GM18868 (cell line): Measurements from ENCODE around the gene SLITRK5.
A peak's percentile ranks its signal among the peaks of the same experiment; 100 is the strongest.

ENCODE experiments used
- ATAC-seq: cut with Tn5 transposase; IDR thresholded peaks from one replicate; pipeline ENCODE4 v1.9.1; 2021; ENCODE audit warnings: mild to moderate bottlenecking, moderate library complexity; ENCODE audit not compliant: unreplicated experiment

The SLITRK5 gene, protein sequence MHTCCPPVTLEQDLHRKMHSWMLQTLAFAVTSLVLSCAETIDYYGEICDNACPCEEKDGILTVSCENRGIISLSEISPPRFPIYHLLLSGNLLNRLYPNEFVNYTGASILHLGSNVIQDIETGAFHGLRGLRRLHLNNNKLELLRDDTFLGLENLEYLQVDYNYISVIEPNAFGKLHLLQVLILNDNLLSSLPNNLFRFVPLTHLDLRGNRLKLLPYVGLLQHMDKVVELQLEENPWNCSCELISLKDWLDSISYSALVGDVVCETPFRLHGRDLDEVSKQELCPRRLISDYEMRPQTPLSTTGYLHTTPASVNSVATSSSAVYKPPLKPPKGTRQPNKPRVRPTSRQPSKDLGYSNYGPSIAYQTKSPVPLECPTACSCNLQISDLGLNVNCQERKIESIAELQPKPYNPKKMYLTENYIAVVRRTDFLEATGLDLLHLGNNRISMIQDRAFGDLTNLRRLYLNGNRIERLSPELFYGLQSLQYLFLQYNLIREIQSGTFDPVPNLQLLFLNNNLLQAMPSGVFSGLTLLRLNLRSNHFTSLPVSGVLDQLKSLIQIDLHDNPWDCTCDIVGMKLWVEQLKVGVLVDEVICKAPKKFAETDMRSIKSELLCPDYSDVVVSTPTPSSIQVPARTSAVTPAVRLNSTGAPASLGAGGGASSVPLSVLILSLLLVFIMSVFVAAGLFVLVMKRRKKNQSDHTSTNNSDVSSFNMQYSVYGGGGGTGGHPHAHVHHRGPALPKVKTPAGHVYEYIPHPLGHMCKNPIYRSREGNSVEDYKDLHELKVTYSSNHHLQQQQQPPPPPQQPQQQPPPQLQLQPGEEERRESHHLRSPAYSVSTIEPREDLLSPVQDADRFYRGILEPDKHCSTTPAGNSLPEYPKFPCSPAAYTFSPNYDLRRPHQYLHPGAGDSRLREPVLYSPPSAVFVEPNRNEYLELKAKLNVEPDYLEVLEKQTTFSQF

DNA sequence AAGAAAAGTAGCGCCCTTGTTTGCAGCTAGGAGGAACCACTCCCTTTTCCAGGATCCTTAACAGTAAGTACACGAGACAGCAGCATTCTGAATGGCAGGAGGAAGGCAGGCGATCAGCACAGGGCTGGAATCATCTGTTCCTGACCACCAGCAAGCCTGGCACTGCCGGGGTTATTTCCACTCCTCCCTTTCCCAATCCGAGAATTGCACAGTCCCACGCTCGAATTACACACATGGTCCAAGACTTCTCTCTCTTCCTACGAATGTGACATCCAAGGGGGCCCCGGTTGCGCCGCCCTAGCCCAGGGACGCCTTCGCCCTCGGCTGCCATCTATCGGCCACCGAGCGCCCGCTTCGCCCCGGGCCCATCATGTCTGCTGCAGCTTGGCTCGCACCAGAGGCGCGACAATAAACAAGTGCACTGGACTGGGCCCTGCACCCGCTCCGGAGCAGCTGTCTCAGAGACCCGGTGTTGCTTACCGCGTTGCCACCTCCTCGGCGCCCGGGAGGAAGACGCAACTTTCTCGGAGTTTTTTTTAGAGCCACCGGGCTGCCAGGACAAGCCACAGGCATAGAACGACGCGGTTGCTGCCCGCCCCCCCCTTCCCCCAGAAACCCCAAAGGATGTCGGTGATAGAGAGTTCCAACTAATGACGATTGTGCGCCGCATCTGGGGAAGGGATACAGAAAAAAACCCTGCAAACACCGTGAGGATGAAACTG, at the start of gene SLITRK5:
TSS of gene SLITRK5 (plus strand) at position 341 of the 722 bp plus-strand sequence. CDS start 4,018 bp downstream, outside the sequence.
- ATAC-seq = peak; percentile 97

DNA sequence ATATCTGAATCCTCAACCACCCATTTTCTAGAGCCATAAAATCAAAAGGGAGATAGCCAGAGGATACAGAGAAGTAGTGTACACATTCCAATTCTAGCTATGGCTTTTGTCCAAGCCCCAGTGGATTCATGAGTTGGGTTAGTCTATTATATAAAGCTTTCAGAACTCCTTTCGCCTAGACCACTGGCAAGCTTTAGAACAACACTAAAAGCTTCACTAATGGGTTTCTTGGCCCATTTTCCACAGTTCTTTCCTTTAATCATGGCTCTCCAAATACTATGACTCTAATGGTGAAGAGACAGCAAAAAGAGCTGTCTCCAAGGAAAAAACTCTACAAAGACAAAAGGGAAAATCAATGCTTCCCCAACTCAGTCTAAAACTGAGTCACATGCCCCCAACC, 48.2 kb upstream of the SLITRK5 start:
- ATAC-seq = no peak

DNA sequence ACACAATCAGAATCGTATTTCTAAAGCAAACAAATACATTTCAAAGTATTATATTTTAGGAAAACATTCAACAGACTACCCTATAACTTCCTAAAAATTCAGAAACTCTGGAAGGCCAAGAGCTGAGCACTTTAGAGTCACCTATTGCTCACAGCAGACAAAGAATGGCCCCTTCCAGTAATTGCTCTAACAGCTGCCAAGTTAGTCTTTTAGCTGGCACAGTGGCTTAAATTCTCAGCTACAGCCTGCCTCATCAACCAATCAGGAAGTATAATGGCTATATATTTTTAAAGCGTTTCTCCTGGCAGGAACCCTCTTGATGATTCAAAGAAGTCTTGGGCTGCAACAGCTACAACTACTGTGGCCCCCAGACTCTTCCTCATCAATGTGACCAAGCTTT, 14.9 kb upstream of the SLITRK5 start:
- no peak for ATAC-seq

DNA sequence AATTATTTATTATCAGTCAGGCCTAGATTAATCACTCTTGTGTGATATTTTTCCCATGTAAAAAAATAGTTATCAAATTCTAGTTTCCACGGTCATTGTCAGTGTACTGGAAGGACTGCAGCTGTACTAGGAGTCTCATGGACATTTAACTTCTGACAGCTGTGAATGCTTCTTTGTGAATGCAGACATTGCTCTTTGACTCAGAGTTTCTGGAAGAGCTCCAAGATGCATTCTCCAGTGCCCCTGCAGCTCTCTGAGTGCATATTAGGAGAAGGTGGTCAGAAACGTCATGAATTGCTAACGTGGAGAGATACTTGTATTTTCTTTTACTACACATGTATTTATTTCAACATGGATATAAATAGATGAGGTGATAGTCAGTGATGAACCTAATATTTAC, 9.7 kb upstream of the SLITRK5 start:
- ATAC-seq = no peak

DNA sequence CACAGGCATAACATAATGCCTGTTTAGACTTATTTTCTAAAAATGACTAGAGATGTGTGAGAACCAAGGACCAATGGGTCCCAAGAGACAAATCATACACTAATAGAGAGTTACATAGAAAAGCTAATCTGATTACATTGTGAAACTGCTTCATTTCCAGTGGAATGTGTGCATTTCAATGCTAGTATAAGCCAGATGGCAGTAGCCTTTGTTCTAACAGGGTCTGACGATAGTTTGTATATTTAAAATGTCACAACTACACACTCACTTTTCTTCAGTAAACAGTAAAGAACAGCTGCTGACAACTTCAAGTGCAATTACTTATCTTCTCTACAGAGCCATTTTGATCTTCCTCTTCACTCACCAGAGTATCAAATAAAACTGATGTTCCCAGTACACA, 4.3 kb upstream of the SLITRK5 start:
- no peak for ATAC-seq

DNA sequence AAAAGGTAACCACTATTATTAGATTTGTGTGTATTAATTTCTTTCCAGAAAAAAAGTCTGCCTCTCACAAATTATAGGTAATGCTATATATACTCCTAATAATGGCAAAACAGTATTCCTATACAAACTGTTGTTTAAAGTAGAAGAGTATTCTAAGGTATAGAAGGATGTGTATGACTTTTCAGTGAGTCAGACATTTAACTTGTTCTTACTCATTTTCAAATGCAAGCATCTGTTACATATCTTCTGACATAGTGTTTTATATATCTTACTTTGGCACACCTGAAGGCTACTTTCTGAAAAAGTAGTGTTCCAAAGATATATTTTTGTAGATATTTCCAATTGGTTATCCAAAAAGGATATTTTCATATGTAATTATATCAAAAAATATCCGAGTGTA, 3.5 kb upstream of the SLITRK5 start:
- ATAC-seq = no peak

DNA sequence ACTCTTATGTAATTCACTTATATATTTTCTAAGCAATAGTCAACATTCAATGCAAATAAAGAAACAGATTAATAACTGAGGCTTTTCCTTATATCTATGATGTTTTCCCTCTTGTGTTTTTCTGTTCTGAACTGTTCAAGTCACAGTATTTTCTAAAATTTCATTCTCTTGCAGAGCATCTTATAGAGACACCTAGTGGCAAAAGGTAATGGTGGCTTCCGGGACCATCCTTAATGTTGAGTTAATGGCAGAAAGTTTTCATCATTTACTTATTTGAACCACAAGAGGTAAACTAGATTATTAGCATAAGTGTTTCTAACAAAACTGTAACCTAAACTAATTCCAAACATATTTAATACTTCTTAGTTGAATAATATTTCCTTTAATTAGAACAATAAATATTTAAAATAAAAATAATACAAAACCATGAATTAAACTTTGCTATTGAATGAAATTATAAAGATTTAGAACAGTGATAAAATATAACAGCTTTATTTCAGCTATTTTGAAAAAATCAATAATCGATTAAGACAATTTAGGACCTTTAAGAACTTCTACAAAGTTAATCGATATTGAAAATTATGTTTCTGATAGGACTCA, 1.7 kb upstream of the SLITRK5 start:
- ATAC-seq = peak; percentile 45

DNA sequence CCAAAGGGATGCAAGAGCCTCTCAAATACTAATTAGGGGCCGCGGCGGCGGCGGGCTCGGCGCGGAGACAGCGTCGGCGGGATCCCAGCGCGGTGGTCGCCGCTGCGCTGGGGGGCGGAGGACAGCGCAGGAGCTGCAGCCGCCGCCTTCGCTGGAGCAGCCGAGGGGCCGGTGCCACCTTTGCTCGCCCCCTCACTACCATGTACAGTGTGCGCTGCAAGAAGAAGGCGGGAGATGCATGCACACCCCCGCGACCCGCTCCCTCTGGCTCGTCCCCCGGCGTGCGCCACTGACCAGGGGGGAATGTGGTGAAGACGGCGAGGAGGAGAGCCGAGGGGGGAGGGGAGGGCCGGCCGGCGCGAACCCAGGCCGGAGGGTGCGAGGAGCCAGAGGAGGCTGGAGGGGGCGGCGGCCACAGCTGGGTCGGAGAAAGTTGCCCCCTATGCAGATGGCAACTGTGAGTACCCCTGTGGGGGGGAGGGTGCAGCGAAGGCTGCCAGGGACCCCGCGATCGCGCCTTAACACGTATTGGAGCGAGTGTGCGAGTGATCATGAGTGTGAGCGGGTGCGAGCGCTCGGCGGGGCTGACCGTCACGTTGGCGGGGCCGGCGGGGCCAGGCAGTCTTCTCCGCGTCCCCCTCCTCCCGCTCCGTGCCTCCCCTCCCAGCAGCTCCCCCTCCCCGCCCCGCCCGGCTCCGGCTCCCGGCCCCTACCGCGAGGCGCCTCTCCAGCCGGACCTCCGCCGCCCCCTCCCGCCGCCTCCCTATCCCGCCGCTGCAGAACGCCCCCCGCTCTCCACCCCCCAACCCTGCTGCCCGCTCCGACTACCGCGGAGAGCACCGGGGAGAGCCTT, 808 bp downstream of the SLITRK5 start:
- ATAC-seq = no peak

DNA sequence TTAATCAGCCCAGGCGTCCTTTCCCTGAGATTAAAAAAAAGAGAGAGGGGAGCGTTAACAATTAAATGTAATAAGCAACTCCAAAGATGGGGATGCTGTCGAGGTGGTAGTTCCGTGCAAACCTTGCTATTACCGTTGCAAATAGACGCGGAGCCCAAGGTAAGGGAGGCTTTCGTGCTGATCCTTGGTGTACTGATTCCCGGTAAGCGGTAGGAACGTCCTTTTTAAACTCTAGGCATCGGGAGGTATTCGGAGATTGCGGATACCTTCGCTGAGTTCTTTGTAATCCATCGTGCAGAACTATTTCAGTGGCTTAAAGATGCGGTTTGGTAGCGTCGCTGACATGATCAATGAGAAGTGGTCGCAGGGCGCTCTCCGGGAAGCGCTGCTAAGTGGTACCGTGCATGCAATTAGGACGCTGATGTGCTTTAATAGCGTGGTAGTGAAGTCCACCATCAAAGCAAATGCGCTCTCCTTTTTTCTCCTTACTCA, 3.1 kb downstream of the SLITRK5 start:
- no peak for ATAC-seq

DNA sequence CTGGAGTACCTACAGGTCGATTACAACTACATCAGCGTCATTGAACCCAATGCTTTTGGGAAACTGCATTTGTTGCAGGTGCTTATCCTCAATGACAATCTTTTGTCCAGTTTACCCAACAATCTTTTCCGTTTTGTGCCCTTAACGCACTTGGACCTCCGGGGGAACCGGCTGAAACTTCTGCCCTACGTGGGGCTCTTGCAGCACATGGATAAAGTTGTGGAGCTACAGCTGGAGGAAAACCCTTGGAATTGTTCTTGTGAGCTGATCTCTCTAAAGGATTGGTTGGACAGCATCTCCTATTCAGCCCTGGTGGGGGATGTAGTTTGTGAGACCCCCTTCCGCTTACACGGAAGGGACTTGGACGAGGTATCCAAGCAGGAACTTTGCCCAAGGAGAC, 4.7 kb downstream of the SLITRK5 start:
- no peak for ATAC-seq

DNA sequence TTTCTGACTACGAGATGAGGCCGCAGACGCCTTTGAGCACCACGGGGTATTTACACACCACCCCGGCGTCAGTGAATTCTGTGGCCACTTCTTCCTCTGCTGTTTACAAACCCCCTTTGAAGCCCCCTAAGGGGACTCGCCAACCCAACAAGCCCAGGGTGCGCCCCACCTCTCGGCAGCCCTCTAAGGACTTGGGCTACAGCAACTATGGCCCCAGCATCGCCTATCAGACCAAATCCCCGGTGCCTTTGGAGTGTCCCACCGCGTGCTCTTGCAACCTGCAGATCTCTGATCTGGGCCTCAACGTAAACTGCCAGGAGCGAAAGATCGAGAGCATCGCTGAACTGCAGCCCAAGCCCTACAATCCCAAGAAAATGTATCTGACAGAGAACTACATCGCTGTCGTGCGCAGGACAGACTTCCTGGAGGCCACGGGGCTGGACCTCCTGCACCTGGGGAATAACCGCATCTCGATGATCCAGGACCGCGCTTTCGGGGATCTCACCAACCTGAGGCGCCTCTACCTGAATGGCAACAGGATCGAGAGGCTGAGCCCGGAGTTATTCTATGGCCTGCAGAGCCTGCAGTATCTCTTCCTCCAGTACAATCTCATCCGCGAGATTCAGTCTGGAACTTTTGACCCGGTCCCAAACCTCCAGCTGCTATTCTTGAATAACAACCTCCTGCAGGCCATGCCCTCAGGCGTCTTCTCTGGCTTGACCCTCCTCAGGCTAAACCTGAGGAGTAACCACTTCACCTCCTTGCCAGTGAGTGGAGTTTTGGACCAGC, 5.3 kb downstream of the SLITRK5 start:
- ATAC-seq = no peak

DNA sequence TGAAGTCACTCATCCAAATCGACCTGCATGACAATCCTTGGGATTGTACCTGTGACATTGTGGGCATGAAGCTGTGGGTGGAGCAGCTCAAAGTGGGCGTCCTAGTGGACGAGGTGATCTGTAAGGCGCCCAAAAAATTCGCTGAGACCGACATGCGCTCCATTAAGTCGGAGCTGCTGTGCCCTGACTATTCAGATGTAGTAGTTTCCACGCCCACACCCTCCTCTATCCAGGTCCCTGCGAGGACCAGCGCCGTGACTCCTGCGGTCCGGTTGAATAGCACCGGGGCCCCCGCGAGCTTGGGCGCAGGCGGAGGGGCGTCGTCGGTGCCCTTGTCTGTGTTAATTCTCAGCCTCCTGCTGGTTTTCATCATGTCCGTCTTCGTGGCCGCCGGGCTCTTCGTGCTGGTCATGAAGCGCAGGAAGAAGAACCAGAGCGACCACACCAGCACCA, 5.9 kb downstream of the SLITRK5 start:
- no peak for ATAC-seq

DNA sequence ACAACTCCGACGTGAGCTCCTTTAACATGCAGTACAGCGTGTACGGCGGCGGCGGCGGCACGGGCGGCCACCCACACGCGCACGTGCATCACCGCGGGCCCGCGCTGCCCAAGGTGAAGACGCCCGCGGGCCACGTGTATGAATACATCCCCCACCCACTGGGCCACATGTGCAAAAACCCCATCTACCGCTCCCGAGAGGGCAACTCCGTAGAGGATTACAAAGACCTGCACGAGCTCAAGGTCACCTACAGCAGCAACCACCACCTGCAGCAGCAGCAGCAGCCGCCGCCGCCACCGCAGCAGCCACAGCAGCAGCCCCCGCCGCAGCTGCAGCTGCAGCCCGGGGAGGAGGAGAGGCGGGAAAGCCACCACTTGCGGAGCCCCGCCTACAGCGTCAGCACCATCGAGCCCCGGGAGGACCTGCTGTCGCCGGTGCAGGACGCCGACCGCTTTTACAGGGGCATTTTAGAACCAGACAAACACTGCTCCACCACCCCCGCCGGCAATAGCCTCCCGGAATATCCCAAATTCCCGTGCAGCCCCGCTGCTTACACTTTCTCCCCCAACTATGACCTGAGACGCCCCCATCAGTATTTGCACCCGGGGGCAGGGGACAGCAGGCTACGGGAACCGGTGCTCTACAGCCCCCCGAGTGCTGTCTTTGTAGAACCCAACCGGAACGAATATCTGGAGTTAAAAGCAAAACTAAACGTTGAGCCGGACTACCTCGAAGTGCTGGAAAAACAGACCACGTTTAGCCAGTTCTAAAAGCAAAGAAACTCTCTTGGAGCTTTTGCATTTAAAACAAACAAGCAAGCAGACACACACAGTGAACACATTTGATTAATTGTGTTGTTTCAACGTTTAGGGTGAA, 6.6 kb downstream of the SLITRK5 start:
- no peak for ATAC-seq

DNA sequence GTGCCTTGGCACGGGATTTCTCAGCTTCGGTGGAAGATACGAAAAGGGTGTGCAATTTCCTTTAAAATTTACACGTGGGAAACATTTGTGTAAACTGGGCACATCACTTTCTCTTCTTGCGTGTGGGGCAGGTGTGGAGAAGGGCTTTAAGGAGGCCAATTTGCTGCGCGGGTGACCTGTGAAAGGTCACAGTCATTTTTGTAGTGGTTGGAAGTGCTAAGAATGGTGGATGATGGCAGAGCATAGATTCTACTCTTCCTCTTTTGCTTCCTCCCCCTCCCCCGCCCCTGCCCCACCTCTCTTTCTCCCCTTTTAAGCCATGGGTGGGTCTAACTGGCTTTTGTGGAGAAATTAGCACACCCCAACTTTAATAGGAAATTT, 7.2 kb downstream of the SLITRK5 start:
- no peak for ATAC-seq

DNA sequence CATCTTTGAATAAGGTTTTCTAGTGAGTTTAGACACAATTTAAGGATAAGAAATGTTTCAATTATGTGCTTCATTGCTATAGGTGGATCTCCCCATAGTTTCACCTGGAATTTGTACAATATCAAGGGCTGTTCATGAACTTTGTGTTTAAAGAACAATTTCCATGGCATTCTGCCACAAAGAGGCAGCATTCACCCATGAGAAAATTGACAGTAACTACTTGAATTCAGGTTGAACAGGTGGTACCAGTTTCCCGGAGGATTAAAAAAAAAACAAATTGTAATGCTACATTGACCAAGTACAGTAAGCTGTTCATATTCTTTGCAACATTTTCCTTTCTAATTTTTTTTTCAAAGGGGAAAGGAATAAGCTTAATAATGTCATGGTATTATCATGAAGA, 9.1 kb downstream of the SLITRK5 start:
- no peak for ATAC-seq

DNA sequence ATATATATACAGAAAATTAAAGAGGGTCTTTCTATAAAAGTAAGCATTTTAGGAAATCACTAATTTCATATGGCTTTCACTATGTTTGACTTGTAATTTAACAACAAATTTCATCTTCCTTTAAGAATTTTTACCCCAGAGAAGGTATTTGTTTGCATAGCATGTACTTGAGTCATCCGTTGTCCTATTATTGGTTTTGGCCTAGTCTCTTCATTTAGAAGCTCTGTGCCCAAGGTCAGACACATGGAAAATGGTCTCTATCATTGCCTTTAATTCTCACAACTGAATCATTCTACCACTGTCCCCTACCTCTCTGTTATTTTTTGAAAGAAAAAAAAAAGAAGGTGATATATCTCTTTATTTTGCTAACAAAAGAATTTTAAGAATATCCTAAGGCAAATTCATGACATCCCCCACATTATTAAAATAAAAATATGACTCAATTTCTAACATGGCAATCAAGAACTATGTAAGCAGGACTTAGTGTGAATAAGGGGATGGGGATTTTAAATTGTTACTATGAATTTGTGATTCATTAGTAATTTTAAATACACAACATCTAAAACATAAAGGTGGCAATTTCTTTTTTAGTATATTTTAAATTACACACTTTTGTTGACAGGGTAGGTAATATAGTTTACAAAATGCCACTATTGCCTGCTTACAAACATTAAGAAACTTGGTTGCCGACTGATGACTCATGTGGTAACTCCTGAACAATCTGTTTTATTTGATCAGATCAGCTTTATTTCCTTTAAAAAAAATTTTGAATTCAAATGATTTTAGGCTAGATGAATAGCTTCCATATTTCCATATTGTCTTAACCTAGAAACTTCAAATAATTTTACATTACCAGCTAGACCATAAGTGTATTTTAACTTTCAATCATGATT, 13.9 kb downstream of the SLITRK5 start:
- ATAC-seq = no peak

DNA sequence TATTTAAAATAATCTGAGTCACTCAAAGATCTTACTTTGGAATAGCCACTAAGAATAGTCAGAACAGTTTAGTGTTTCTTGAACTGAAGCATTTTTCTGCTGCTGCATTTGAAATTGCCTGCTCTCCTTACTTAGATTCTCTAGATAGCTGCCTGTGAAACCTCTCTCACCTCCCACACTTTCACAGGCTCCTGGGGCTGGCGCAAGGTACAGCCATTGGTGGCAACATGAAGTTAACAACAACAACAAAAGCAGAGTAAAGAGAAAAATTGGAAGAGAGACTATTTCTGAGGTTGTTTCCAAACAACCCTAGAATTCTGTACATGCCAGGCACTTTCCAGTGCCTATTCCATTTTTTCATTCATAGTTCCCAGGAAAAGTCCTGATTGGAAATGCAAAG, 25.3 kb downstream of the SLITRK5 start:
- no peak for ATAC-seq
